Measurements from ENCODE around the gene DGLUCY. TPM values are rescaled to one million over a fixed set of nuclear protein-coding genes. Genes with fewer than 3 reads are reported as not detected.

DGLUCY gene
- 17.0 to 19.8 TPM (median 17.2 TPM) in 5 replicates for total RNA-seq (2022; extraction: Qiagen RNA extraction)

GRCh38 chr14:91113829-91114078 is at the start of gene DGLUCY:
DGLUCY (plus strand) TSS chr14:91114073; CDS start chr14:91160295, 46,222 bp downstream.

GRCh38 chr14:91244501-91244901 is 130.6 kb downstream of the DGLUCY start, which contains the start of gene GPR68:
GPR68 (minus strand) TSS chr14:91244704; CDS start chr14:91235050, 9,654 bp downstream.

Other genes starting within 250 kb of the DGLUCY start
- 3.4 to 6.0 TPM (median 4.6 TPM) in 5 replicates for gene RPS6KA5, start 53.4 kb upstream of the DGLUCY start, total RNA-seq (2022; extraction: Qiagen RNA extraction)
- gene GPR68, start 130.6 kb downstream of the DGLUCY start, total RNA-seq (2022; extraction: Qiagen RNA extraction): 0.13 to 0.24 TPM (median 0.13 TPM) in 5 replicates

All from A549 treated with Mapracorat at 1 μM for 4 hours (cell line).